BJ (cell line): ENCODE measurements around the gene NKRF. TPM values are rescaled to one million over a fixed set of nuclear protein-coding genes. Genes with fewer than 3 reads are reported as not detected.

ENCODE experiments used
- CTCF ChIA-PET: fragments of 350-600 bp; formaldehyde crosslinking; extraction: SDS; loops from one replicate; lab custom pipeline; 2021; ENCODE audit warnings: antibody characterized with exemption, inconsistent platforms; lab: Yijun Ruan, JAX
- POLR2A ChIA-PET: fragments of 300-600 bp; sonication (Branson Sonifier 250); formaldehyde crosslinking; extraction: SDS; loops from one replicate; lab custom pipeline; 2021; ENCODE audit warnings: antibody characterized with exemption; lab: Charles Lee
- DNase-seq: peaks from one replicate; pipeline ENCODE4 v3.0.0-alpha.2; 2011; ENCODE audit warnings: low read depth
- H3K27me3 ChIP-seq: 2 replicates; pipeline ENCODE4 v1.6.0; 2011; ENCODE audit warnings: low read length; ENCODE audit not compliant: control insufficient read depth, insufficient read depth
- H3K36me3 ChIP-seq: 2 replicates; pipeline ENCODE4 v1.5.1; 2011; ENCODE audit warnings: low read length; ENCODE audit not compliant: control insufficient read depth, insufficient read depth
- H3K4me3 ChIP-seq: 2 replicates; pipeline ENCODE4 v1.5.1; 2011; ENCODE audit warnings: low read depth, mild to moderate bottlenecking, control low read depth, low read length
- CTCF ChIP-seq: IDR thresholded peaks from 2 replicates; pipeline ENCODE4 v1.5.1; 2011; ENCODE audit warnings: low read depth, mild to moderate bottlenecking, control low read depth, inconsistent platforms, low read length, moderate library complexity; ENCODE audit not compliant: insufficient read depth
- polyA plus RNA-seq: library from polyadenylated mRNA; depleted of rRNA; stranded (reverse); fragments of >200 nt; gene quantifications from 2 replicates; pipeline ENCODE4 v1.2.3, GENCODE V29; 2011

NKRF gene
- polyA plus RNA-seq, 1 experiment, result 2.2 TPM

DNA sequence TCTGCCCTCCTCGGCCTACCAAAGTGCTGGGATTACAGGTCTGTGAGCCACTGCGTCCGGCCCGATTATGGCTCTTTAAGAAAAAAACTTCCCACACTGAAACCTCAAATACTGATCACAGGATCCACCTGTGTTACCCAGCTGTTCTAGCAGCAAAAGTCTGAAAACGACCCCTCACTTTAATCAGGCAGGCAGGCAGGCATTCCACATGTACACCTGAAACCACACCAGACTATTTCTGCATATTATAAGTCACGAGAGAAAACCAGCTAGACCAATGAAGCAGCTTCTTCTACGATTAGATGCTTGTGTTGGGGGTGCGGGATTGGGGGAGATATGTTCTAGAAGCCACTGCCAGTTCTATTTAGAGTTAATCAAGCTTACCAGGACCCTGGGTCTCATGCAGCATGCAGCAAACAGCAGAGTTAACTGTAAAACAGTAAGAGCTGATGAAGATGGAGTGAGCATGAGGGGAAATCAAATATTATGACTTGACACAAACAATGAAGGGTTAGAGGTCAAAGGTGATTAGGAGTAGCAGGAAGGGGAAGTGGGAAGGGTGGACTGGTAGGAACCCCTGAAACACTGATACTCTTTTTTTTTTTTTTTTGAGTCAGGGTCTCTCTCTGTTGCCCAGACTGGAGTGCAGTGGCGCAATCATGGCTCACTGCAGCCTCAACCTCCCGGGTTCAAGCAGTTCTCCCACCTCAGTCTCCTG is 18.9 kb upstream of the NKRF start:
- H3K36me3 ChIP-seq, result no peaks in the 10 kb centered on the region
- TF ChIP-seq CTCF, result no peak
- H3K27me3 ChIP-seq, result no peaks in the 10 kb centered on the region
- DNase-seq, result no peak
- no peak overlapping the region for H3K4me3 ChIP-seq
- ChIA-PET CTCF (interaction anchor here (1.2 kb wide), 1 partner anchor 107 kb away, joined by 4 read pairs; no protein-coding TSS in a partner anchor), POLR2A (interaction anchor here (0.7 kb wide), 1 partner anchor 1084 kb away, joined by 3 read pairs; no protein-coding TSS in a partner anchor)

DNA sequence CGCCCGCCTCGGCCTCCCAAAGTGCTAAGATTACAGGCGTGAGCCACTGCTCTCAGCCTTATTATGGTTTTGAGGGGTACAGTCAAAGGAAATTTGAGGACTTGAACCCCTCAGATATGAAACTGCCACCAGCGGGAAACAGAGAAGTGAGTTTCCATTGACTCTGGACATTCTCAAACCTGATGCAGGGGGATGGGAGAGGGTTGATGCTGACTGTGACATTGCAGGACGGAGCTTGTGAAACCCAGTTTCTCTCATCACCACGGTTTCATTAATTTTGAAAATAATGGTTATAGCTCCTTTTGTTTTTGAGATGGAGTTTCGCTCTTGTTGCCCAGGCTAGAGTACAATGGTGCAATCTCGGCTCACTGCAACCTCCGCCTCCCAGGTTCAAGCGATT is 18.2 kb upstream of the NKRF start:
- ChIA-PET CTCF (no interaction called here), POLR2A (interaction anchor here (0.7 kb wide), 1 partner anchor 1085 kb away, joined by 3 read pairs; no protein-coding TSS in a partner anchor)
- no peak for DNase-seq
- no peak for TF ChIP-seq CTCF
- Histone ChIP-seq H3K4me3 (no peak overlapping the region), H3K36me3 (no peaks in the 10 kb centered on the region), H3K27me3 (no peaks in the 10 kb centered on the region)

GRCh38 chrX:119622356-119623232 is 16.4 kb upstream of the NKRF start:
- no peak overlapping the region for H3K4me3 ChIP-seq
- CTCF ChIA-PET, result interaction anchor here (0.8 kb wide), 1 partner anchor 13 kb away, joined by 3 read pairs; no protein-coding TSS in a partner anchor

DNA sequence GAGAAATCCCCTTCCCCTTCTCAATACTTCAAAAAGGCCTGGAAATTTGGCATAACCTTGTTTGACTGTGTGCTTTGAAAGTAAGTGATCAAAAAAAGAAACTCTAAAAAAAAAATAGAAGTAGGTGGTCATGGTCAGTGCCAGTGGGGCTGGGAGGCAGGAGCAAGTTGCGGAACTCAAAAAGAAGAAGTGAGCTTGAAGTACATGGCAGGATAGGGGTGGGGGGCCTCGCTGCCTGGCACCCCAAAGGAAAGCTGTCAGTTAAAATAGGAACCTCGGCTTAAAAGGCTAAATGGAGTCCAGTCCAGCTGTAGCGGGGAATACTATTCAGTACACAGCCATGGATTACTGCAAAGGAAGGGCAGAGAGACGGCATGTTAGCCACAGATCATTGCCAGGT is 12.2 kb upstream of the NKRF start:
- no peaks in the 10 kb centered on the region for H3K27me3 ChIP-seq
- CTCF ChIA-PET, result interaction anchor here (0.5 to 1.4 kb wide), 3 partner anchors 12 to 140 kb away, joined by 3 to 4 read pairs (median 3); partner anchors contain the start of genes NKRF and SOWAHD
- POLR2A ChIA-PET, result interaction anchor here (0.6 kb wide), 1 partner anchor 9 kb away, joined by 4 read pairs; no protein-coding TSS in a partner anchor
- no peak for TF ChIP-seq CTCF
- H3K4me3 ChIP-seq, result no peak overlapping the region
- H3K36me3 ChIP-seq, result no peaks in the 10 kb centered on the region
- no peak for DNase-seq

More at GRCh38 chrX:119622356-119623232, 16.4 kb upstream of the NKRF start:
- no peak for TF ChIP-seq CTCF
- Histone ChIP-seq H3K27me3 (no peaks in the 10 kb centered on the region), H3K36me3 (no peaks in the 10 kb centered on the region)
- POLR2A ChIA-PET, result interaction anchor here (0.5 kb wide), 1 partner anchor 253 kb away, joined by 3 read pairs; no protein-coding TSS in a partner anchor
- DNase-seq, result no peak
